Measurements from ENCODE around the gene MYMX. TPM values are rescaled to one million over a fixed set of nuclear protein-coding genes. Genes with fewer than 3 reads are reported as not detected.

The MYMX gene
- total RNA-seq, 1 donor, result not detected

DNA sequence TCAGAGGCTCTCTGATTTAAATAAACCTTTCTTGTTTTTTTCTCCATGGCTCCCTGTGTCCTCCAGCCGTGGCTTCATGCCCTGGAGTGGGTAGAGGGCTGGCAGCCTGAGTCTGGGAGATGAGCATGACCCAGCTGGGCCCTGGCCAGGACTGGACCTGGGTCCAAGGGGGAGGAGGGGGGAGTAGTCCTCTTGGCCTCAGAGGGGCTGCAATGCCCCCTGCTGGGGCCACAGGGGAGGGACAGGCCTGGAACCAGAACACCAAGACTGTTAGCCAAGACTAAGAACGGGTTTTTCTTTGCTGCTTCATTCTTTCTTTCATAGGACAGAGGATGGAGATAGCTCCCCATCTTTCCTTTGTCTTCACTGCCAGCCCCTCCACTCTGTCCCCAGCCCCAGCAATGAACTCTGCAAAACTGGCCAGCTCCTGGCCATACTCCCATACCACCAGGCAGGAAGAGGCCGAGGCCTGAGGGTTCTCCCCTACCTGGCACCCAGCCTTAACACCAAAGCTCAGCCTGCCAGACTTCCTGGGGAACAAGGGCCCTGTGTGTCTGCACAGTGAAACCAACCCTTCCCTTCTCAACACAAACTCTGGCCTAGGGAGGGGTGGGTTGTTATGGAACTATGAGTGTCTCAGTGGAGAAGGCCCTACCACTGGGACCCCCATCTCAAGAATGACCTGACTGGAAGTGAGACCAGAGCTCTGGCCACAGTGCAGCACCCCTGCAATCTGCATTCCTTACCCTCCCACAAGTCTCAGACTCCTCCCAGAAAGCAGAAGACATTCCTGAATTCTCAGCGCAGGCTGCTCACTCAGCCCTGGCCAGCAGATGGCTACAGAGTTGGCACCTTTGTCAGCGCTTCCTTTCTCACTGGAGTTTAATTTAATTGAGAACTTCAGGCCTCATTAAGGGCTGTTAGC, 17.6 kb downstream of the MYMX start:
- TF ChIP-seq, protein P1, sequence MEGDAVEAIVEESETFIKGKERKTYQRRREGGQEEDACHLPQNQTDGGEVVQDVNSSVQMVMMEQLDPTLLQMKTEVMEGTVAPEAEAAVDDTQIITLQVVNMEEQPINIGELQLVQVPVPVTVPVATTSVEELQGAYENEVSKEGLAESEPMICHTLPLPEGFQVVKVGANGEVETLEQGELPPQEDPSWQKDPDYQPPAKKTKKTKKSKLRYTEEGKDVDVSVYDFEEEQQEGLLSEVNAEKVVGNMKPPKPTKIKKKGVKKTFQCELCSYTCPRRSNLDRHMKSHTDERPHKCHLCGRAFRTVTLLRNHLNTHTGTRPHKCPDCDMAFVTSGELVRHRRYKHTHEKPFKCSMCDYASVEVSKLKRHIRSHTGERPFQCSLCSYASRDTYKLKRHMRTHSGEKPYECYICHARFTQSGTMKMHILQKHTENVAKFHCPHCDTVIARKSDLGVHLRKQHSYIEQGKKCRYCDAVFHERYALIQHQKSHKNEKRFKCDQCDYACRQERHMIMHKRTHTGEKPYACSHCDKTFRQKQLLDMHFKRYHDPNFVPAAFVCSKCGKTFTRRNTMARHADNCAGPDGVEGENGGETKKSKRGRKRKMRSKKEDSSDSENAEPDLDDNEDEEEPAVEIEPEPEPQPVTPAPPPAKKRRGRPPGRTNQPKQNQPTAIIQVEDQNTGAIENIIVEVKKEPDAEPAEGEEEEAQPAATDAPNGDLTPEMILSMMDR (IDR thresholded peaks at IDR 0.05; ENCODE audit: insufficient read depth, low read depth, low read length), result peak; percentile 86
- peak; percentile 75 for DNase-seq (ENCODE audit: low read depth)
- H3K4me3 ChIP-seq (ENCODE audit: low read depth, low read length), result no peak overlapping the region

- TF ChIP-seq, protein P1 (IDR thresholded peaks at IDR 0.05; ENCODE audit: insufficient read depth, low read depth, low read length), result no peak
- no peak overlapping the region for H3K4me3 ChIP-seq (ENCODE audit: low read depth, low read length)
- DNase-seq (ENCODE audit: low read depth), result no peak
Measured at GRCh38 chr6:44235269-44235668, 18.5 kb downstream of the MYMX start.

DNA sequence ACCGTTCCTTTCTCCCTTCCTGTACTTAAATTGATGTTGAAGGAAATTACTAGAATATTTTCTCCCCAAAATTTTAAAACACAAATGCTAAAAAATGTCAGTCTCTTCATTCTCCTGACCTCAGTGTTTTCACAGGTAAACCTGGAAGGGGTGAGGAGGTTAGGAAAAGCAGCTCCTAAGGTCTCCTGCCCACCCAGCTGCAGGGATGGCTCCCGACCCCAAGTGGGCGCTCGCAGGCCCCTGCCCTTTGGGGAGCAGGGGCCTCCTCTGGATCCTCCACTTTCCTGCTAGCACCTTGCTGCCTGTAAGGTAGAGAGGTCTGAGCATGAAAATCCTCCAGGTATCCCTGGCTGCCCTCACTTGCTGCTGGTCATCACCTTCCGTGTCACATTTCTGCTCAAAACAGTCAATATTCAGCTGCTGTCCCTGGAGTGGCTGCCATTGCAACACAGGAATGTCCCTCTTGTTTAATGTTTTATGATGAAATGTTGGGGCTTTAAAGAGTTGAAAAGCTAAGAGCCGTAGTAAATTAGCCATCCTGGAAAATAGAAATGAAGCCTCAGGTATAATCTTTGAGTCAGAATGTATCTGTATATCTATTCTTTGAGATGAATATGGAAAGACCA, 19.3 kb downstream of the MYMX start:
- DNase-seq (ENCODE audit: low read depth), result no peak
- TF ChIP-seq, protein P1 (IDR thresholded peaks at IDR 0.05; ENCODE audit: insufficient read depth, low read depth, low read length), result no peak
- no peak overlapping the region for H3K4me3 ChIP-seq (ENCODE audit: low read depth, low read length)

DNA sequence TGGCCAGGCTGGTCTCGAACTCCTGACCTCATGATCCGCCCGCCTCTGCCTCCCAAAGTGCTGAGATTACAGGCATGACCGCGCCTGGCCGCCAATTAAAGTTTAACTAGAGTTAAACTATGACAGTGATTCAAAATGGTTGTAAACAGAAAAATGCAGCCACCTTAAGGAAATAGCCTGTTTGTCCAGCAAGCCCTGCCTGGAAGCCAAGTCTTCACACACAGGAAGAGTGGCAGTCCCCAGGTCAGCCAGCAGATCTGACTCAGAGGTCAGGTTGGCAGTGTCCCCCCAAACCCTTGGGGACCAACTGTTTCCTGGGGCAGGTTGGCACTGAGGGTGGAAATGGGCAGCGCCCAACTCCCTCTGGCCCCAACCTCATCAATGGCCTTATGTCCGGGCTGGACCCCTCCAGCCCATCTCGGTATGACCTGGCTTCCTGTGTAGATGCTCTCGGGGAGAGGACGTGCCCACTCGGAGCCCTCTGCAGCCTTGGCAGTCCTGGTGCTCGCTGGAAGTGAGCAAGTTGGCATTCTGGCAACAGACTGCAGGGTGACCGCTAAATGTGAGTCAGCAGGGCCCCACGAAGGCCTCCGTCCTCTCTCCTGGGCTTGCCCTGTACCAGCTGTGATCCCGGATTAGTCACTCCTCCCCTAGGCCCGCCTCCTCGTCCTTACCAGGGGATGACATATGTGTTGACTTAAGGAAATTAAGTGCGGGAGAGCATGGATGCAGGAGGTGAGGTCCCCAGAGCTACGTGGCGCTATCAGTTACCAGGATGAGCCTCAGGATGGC, 20.5 kb downstream of the MYMX start:
- DNase-seq (ENCODE audit: low read depth), result peak; percentile 94
- peak overlapping the region; percentile 73 for H3K4me3 ChIP-seq (ENCODE audit: low read depth, low read length)
- TF ChIP-seq, protein P1 (IDR thresholded peaks at IDR 0.05; ENCODE audit: insufficient read depth, low read depth, low read length), result no peak

GRCh38 chr6:44237813-44238433, 21.2 kb downstream of the MYMX start:
- DNase-seq (ENCODE audit: low read depth), result peak; percentile 59
- H3K4me3 ChIP-seq (ENCODE audit: low read depth, low read length), result peak overlapping the region; percentile 73
- TF ChIP-seq, protein P1 (IDR thresholded peaks at IDR 0.05; ENCODE audit: insufficient read depth, low read depth, low read length), result peak; percentile 88

GRCh38 chr6:44238687-44239350, 22.1 kb downstream of the MYMX start:
- TF ChIP-seq, protein P1 (IDR thresholded peaks at IDR 0.05; ENCODE audit: insufficient read depth, low read depth, low read length), result no peak
- H3K4me3 ChIP-seq (ENCODE audit: low read depth, low read length), result no peak overlapping the region
- no peak for DNase-seq (ENCODE audit: low read depth)

Measured in fibroblast of villous mesenchyme (primary cell).